NCI-H345 treated with DMSO at 0.1 percent for 48 hours (cell line): ENCODE data around the gene KRT32.

Experiments
- DNase-seq: peaks from one replicate; lab custom pipeline; 2025; ENCODE audit not compliant: unreplicated experiment; lab: John Stamatoyannopoulos, UW

The KRT32 gene

GRCh38 chr17:41466988-41467387, at the start of gene KRT32:
Gene KRT32 (minus strand): TSS chr17:41467386. CDS start chr17:41467325, 61 bp downstream.
- no peak for DNase-seq

DNA sequence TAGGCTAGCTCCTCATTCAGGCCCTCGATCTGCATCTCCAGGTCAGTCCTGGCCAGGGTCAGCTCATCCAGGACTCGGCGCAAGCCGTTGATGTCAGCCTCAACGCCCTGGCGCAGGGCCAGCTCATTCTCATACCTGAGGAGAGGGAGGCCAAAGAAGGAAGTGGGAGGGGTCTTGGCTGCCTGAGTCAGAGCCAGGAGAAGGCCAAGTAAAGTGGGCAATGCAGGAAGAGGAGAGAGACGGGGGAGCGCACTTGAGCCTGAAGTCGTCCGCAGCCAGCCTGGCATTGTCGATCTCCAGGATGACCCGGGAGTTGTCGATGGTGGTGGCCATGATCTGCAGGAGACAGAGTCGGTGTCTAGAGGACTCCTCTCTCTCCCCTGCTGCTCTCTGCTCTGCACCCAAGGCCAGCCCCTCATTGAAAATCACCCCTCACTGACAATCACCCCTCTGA, 49.7 kb upstream of the KRT32 start:
- no peak for DNase-seq

DNA sequence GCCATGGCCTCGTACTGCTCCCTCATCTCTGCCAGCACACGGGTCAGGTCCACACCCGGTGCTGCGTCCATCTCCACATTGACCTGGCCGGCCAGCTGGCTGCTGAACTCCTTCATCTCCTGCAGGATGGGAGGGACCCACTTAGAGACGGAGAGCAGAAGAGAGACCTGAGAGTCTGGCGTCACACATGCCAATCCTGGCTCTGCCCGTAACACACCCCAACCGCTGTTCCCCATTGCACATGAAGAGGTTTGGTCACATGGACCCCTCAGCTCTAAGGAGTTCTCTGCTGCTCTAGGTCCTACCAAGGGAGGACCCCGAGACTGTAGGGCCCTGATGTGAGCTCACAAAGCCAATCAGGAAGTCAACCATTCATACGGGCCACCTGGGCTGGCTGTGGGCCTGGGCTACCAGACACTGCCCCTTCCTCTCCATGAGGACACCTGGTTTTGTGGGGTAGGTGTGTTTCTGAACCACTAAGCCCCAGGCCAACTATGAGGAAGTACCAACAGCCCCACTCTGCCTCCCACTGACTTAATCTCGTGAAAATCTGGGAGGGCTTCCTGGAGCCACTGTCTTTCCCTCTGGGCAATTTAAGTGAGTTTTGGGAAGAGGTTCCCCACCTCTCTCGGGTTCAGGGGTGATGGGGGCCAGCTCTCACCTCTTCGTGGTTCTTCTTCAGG, 49.1 kb upstream of the KRT32 start:
- DNase-seq: no peak

GRCh38 chr17:41513168-41513547, 46.0 kb upstream of the KRT32 start:
- DNase-seq: no peak

- no peak for DNase-seq
Measured at GRCh38 chr17:41512546-41513167, 45.5 kb upstream of the KRT32 start.

- no peak for DNase-seq
Measured at GRCh38 chr17:41511716-41512115, 44.5 kb upstream of the KRT32 start.

DNA sequence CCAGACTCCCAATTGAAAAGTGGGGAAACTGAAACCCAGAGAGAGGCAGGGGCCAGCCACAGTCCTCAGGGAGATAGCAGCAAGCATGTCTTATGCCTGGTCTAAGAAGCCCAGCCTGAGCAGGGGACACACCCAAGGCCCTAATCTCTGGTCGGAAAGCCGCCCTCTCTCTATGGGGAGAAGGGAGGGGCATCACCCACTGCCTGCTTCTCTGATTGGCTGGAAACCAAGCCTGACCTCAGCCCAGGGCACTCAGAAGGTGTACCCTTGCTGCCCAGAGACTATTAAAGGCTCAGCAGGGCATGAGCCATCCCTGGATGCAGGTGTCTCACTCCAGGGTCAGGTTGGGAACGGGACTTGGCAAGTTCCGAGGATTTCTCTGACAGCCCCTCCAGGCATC, 43.9 kb upstream of the KRT32 start:
- no peak for DNase-seq

GRCh38 chr17:41510251-41511065, 43.3 kb upstream of the KRT32 start:
- DNase-seq: no peak

DNA sequence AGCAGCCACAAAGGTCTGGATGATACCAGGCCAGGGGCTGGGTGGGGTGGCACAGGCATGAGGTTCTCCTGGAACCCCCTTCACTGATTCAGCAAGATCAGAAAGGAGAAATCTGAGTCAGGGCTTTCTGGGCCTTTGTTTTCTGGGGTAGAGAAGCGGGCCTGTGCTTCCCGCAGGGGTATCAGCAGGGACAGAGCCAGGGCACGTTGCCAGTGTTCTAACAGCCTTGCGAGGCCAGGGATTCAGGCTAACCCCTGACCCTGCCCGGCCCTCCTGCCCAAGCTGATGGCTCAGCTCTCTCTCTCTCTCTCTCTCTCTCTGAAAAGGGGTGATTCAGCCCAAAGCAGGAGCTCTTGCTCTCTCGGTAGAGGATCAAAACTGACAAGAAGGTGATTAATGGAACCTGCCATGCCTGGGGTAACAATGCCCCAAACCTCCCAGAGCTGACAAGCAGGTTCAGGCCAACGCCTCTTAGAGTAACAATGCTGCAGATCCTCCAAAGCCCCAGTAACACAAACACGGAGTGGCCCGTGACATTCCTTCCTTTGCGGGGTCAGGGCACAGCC, 40.2 kb upstream of the KRT32 start:
- DNase-seq: no peak

GRCh38 chr17:41505809-41506767, 38.9 kb upstream of the KRT32 start:
- no peak for DNase-seq

DNA sequence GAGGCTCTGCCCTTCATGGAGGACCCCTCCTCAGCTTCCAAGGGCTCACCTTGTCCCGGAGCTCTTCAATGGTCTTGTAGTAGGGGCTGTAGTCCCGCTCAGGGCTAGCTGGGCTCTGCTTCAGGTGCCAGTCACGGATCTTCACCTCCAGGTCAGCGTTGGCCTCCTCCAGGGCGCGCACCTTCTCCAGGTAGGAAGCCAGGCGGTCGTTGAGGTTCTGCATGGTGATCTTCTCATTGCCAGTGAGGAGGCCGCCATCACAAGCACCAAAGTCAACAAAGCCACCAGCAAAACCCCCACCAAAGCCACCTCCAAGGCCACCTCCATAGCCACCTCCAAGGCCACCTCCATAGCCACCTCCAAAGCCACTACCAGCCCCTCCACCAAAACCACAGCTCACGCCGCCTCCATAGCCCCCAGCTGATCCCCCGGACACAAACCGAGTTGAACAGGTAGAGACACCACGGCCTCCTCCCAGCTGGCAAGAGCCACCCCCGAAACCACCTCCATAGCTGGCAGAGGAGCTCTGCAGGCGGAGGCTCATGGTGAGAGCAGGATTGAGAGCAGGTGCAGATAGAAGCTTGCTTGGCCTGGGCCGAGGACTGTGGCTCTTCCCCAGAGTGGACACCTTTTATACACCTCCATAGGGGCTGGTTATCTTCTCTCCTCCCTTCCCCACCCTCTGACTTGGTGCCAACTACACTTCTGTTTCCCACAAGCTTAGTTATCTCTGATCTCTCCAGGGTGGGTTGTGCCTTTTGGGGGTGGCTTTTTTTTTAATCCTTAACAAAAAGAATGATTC, 38.0 kb upstream of the KRT32 start, which contains the start of gene KRT13:
KRT13 (minus strand) TSS at position 606 of the 802 bp plus-strand sequence; CDS start at position 544, 62 bp downstream.
- no peak for DNase-seq

DNA sequence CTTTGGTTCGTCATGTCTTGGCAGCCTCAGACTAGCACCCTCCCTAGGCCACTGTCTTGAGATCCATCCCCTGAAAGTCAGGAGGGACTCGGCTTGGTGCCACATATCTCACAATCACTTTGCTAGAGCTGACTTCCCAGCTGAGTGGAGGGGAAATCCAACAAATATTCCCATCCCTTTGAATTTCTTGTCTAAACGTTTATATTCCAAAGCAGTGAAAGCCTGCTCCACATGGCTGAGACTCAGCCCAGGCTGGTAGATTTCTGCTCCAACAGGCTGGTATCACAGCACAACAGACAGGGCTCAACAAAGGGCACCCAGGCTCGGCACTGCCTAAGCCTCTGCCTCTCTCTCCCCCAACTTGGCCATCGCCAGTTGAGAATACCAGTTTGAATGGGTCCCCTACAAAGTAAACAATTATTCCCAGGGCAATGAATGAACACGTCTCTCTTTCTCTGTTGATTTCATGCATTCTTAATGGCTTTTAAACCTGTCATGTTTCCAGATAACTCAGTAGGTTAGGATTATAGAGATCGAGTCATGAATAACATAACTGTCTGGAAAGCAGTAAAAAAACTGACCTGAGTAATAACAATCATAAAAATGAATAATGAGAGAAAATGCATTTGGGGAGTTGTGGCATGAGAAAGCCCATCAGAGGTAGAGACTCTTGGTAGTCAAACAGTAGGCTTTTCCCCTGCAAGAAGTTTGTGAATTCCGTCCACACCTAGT, 37.2 kb upstream of the KRT32 start:
- no peak for DNase-seq

GRCh38 chr17:41503202-41503601, 36.0 kb upstream of the KRT32 start:
- no peak for DNase-seq

DNA sequence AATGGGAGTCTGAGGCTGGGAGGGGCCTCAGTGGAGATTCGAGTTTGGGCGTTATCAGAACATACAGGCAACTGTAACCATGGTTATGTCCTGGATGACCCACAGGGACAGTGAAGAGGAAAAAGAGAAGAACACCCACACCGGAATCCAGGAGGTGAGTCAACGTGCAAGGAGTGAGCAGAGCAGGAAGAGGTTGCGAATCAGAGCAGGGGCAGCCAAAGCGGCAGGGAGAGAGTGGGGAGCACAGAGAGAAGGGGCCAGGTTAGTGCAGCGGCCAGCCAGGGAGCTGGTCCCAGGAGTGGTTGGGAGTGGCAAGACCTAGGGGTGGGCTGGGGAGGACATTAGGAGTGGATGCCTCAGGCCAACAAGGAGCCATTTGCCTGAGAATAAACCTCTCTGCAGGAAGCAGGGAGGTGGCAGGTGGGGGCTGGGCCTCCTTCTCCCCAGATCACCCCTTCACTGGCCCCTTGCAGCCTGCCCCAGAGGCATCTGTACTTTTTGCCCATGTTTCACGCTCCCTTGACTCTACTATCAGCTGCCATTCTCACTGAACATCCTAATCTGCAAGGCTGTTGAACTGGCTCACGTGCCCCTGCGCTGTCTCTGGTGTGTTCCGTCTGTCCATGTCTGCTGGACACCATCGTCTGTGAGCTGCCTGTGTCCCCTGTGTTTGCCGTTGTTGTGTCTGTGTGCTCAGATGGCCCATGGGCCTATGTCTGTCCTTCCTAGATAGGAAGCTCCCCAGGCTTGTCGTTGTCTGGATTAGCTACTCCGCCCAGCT, 33.1 kb upstream of the KRT32 start:
- DNase-seq: no peak

- DNase-seq: no peak
Measured at GRCh38 chr17:41499714-41500113, 32.5 kb upstream of the KRT32 start.

DNA sequence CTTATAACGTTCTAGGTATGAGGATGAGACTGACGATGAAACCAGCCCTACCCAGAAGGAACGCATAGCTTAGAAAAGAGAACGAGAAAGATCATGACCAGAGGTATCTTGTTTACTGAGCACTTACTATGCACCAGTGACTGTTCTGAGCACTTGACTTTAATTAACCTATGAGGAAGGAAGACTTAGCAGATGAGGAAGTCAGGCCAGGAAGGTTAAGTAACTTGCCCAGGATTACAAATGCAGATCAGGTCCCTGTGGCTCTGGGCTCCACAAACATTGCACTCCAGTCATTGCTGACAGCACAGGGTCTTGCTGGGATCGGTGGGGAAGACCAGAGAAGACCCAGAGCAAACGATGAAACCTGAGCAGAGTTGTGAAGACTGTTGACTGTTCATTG, 31.1 kb upstream of the KRT32 start:
- DNase-seq: no peak

- DNase-seq: no peak
Measured at GRCh38 chr17:41496803-41497484, 29.8 kb upstream of the KRT32 start.

DNA sequence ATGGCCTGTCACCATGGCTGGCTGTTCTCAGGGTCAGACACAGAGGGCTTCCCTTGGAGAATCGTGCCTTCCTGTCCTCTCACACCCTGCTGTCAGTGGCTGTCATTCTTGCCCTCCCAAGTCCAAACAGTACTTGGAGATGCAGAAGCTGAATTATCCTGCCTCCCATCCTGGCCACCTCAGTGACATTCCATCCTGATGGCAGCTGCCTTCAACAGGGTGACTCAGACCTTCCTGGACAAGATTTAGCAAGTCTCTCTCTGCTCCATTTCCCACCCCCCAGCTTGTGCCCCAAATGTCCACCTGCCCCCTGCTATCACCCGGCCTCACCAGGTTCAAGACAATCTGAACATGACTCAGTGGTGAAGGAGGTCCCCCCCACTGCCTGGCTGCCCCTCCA, 27.3 kb upstream of the KRT32 start:
- no peak for DNase-seq
